ENCODE results near the gene SSH3.

GRCh38 chr11:67285541-67286498 is 17.5 kb upstream of the SSH3 start:
- no peak for TF ChIP-seq CTCF (IDR thresholded peaks at IDR 0.05)
- no peak for TF ChIP-seq POLR2A (IDR thresholded peaks at IDR 0.05)

All from prostate gland (tissue), 2 donors.